ENCODE data around the gene MLLT10. TPM values are rescaled to one million over a fixed set of nuclear protein-coding genes. Genes with fewer than 3 reads are reported as not detected.
"Not testable (repeated sequence)": the region's sequence is repeated elsewhere in the genome, so short reads cannot be mapped to it uniquely, and the experiment has no call there.

MLLT10 gene
- total RNA-seq, 1 experiment from 2014 or later: 60.1 TPM

DNA sequence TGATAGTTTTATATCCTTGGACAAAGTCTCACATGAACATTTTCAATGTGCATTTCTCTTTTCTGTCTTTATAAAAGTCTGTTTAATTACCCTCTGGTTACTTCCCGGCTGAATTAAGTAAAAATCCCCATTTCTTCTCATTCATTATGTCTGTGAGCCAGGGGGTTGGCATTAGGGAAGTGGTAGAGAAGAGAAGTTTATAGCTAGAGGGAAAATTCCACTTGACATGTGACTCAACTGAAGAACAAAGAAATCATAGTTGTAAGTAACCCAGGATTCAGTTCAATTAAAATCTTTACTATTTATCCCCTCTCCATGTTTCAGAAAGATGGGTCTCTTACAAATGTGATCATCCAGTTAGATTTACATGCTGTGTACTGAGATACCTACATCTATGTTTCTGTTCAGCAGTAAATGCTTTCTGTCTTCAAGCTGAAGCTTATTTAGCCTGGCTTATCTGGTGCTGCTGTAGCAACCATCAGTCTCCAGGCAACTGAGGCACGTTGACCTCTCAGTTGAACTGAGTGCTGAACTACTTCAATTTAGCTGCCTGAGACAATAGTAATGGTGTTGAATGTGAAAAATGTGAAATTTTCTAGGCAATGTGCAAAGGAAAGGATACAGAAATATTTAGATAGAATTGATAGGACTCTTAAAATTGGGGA is 181.6 kb downstream of the MLLT10 start:
- DNase-seq (ENCODE audit: low spot score) (no peak), ATAC-seq (no peak)
- Mint-ChIP-seq H3K36me3 (peaks cover 16% of the 10 kb centered on the region), H3K4me3 (no peak overlapping the region), H3K4me1 (peaks cover 18% of the 10 kb centered on the region), H3K27ac (peak overlapping the region; percentile 22; the same call in 1 of the 2 replicates), H3K9me3 (no peaks in the 10 kb centered on the region), H3K27me3 (ENCODE audit: low read depth) (no peaks in the 10 kb centered on the region)
- ChIA-PET POLR2A (interaction anchor here (0.6 to 1.0 kb wide), 2 partner anchors 10 to 14 kb away, joined by 3 read pairs; no protein-coding TSS in a partner anchor), CTCF (interaction anchor here (0.9 kb wide), 1 partner anchor 16 kb away, joined by 4 read pairs; no protein-coding TSS in a partner anchor)
- TF ChIP-seq ZNF671 (CRISPR knock-in tag; IDR thresholded peaks at IDR 0.05) (no peak), ESRRA (CRISPR knock-in tag; IDR thresholded peaks at IDR 0.05; ENCODE audit: borderline replicate concordance) (no peak)
- TF ChIP-seq, protein P1, sequence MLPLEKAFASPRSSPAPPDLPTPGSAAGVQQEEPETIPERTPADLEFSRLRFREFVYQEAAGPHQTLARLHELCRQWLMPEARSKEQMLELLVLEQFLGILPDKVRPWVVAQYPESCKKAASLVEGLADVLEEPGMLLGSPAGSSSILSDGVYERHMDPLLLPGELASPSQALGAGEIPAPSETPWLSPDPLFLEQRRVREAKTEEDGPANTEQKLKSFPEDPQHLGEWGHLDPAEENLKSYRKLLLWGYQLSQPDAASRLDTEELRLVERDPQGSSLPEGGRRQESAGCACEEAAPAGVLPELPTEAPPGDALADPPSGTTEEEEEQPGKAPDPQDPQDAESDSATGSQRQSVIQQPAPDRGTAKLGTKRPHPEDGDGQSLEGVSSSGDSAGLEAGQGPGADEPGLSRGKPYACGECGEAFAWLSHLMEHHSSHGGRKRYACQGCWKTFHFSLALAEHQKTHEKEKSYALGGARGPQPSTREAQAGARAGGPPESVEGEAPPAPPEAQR (CRISPR knock-in tag; IDR thresholded peaks at IDR 0.05): no peak
- TF ChIP-seq, protein P2, sequence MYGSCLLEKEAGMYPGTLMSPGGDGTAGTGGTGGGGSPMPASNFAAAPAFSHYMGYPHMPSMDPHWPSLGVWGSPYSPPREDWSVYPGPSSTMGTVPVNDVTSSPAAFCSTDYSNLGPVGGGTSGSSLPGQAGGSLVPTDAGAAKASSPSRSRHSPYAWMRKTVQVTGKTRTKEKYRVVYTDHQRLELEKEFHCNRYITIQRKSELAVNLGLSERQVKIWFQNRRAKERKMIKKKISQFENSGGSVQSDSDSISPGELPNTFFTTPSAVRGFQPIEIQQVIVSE (CRISPR knock-in tag; IDR thresholded peaks at IDR 0.05; ENCODE audit: borderline replicate concordance): no peak
- TF ChIP-seq, protein P3, sequence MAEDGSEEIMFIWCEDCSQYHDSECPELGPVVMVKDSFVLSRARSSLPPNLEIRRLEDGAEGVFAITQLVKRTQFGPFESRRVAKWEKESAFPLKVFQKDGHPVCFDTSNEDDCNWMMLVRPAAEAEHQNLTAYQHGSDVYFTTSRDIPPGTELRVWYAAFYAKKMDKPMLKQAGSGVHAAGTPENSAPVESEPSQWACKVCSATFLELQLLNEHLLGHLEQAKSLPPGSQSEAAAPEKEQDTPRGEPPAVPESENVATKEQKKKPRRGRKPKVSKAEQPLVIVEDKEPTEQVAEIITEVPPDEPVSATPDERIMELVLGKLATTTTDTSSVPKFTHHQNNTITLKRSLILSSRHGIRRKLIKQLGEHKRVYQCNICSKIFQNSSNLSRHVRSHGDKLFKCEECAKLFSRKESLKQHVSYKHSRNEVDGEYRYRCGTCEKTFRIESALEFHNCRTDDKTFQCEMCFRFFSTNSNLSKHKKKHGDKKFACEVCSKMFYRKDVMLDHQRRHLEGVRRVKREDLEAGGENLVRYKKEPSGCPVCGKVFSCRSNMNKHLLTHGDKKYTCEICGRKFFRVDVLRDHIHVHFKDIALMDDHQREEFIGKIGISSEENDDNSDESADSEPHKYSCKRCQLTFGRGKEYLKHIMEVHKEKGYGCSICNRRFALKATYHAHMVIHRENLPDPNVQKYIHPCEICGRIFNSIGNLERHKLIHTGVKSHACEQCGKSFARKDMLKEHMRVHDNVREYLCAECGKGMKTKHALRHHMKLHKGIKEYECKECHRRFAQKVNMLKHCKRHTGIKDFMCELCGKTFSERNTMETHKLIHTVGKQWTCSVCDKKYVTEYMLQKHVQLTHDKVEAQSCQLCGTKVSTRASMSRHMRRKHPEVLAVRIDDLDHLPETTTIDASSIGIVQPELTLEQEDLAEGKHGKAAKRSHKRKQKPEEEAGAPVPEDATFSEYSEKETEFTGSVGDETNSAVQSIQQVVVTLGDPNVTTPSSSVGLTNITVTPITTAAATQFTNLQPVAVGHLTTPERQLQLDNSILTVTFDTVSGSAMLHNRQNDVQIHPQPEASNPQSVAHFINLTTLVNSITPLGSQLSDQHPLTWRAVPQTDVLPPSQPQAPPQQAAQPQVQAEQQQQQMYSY (CRISPR knock-in tag; IDR thresholded peaks at IDR 0.05): no peak

DNA sequence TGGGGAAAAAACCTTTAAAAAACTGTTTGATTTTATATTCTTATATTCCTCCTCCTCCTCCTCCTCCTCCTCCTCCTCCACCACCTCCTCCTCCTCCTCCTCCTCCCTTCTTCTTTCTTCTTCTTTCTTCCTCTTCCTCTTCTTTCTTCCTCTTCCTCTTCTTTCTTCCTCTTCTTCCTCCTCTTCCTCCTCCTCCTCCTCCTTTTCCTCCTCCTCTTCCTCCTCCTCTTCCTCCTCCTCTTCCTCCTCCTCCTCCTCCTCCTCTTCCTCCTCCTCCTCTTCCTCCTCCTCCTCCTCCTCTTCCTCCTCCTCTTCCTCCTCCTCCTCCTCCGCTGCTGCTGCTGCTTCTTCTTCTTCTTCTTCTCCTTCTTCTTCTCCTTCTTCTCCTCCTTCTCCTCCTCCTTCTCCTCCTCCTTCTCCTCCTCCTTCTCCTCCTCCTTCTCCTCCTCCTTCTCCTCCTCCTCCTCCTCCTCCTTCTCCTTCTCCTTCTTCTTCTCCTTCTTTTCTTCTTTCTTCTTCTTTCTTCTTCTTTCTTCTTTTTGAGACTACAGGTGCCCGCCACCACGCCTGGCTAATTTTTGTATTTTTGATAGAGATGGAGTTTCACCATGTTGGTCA is 183.5 kb downstream of the MLLT10 start:
- DNase-seq (ENCODE audit: low spot score); H3K4me3 Mint-ChIP-seq; H3K9me3 Mint-ChIP-seq; CTCF ChIA-PET; H3K27me3 Mint-ChIP-seq (ENCODE audit: low read depth); POLR2A ChIA-PET; ATAC-seq: not testable (repeated sequence)
- H3K4me1 Mint-ChIP-seq: peaks cover 24% of the 10 kb centered on the region
- H3K36me3 Mint-ChIP-seq: peaks cover 16% of the 10 kb centered on the region
- H3K27ac Mint-ChIP-seq: peak overlapping the region; percentile 78; the same call in 1 of the 2 replicates
- peak; percentile 79 for TF ChIP-seq ZNF263 (CRISPR knock-in tag; IDR thresholded peaks at IDR 0.05; ENCODE audit: low read depth)

DNA sequence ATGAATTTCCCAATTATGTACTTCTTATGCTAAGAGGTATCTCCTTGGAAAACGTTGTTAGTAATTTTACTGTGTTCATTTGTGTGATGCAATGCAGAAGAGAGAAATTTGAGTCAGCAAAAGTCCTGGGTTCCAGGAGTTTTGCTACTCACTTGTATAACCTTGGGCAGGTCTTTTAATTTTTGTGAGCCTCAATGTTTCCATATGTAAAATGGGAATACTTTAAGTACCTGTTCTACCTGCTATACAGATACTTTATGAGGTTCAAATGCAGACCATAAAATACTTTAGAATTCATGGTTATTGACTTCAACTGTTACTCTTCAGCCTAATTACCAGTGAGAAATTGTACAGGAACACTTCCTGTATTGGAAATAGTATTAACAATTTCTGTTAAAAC is 185.5 kb downstream of the MLLT10 start:
- ATAC-seq (no peak), DNase-seq (ENCODE audit: low spot score) (no peak)
- TF ChIP-seq FOXJ3 (CRISPR knock-in tag; IDR thresholded peaks at IDR 0.05; ENCODE audit: borderline replicate concordance) (no peak), ESRRA (CRISPR knock-in tag; IDR thresholded peaks at IDR 0.05; ENCODE audit: borderline replicate concordance) (no peak), GRHL2 (CRISPR knock-in tag; IDR thresholded peaks at IDR 0.05; ENCODE audit: insufficient replicate concordance, severe bottlenecking) (no peak), MYBL2 (CRISPR knock-in tag; IDR thresholded peaks at IDR 0.05) (no peak), ETV6 (CRISPR knock-in tag; IDR thresholded peaks at IDR 0.05) (no peak), TCF7 (CRISPR knock-in tag; IDR thresholded peaks at IDR 0.05; ENCODE audit: low read depth) (no peak), TP53 (CRISPR knock-in tag; IDR thresholded peaks at IDR 0.05) (no peak), EMX1 (CRISPR knock-in tag; IDR thresholded peaks at IDR 0.05) (no peak), ATF1 (CRISPR knock-in tag; IDR thresholded peaks at IDR 0.05) (no peak), NFATC4 (CRISPR knock-in tag; IDR thresholded peaks at IDR 0.05) (no peak), IRF2 (CRISPR knock-in tag; IDR thresholded peaks at IDR 0.05; ENCODE audit: borderline replicate concordance, low read depth) (no peak)
- TF ChIP-seq, protein P4, sequence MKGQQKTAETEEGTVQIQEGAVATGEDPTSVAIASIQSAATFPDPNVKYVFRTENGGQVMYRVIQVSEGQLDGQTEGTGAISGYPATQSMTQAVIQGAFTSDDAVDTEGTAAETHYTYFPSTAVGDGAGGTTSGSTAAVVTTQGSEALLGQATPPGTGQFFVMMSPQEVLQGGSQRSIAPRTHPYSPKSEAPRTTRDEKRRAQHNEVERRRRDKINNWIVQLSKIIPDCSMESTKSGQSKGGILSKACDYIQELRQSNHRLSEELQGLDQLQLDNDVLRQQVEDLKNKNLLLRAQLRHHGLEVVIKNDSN (CRISPR knock-in tag; IDR thresholded peaks at IDR 0.05): no peak
- TF ChIP-seq, protein P5, sequence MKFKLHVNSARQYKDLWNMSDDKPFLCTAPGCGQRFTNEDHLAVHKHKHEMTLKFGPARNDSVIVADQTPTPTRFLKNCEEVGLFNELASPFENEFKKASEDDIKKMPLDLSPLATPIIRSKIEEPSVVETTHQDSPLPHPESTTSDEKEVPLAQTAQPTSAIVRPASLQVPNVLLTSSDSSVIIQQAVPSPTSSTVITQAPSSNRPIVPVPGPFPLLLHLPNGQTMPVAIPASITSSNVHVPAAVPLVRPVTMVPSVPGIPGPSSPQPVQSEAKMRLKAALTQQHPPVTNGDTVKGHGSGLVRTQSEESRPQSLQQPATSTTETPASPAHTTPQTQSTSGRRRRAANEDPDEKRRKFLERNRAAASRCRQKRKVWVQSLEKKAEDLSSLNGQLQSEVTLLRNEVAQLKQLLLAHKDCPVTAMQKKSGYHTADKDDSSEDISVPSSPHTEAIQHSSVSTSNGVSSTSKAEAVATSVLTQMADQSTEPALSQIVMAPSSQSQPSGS (CRISPR knock-in tag; IDR thresholded peaks at IDR 0.05; ENCODE audit: borderline replicate concordance, low read depth): no peak
- TF ChIP-seq, protein P1 (CRISPR knock-in tag; IDR thresholded peaks at IDR 0.05): no peak
- no peak overlapping the region; the same call in none of the 2 replicates for H3K27ac Mint-ChIP-seq
- H3K9me3 Mint-ChIP-seq: no peaks in the 10 kb centered on the region
- POLR2A ChIA-PET: interaction anchor here (0.5 to 1.1 kb wide), 2 partner anchors 13 to 280 kb away, joined by 3 to 4 read pairs; no protein-coding TSS in a partner anchor
- no peak overlapping the region for H3K4me3 Mint-ChIP-seq
- H3K4me1 Mint-ChIP-seq: peaks cover 28% of the 10 kb centered on the region
- CTCF ChIA-PET: interaction anchor here (0.6 to 1.9 kb wide), 2 partner anchors 12 to 15 kb away, joined by 3 to 9 read pairs; no protein-coding TSS in a partner anchor
- no peaks in the 10 kb centered on the region for H3K27me3 Mint-ChIP-seq (ENCODE audit: low read depth)
- peaks cover 9% of the 10 kb centered on the region for H3K36me3 Mint-ChIP-seq

Data from WTC11 (cell line).